Uterus (tissue), 4 donors: ENCODE data around the gene FZD4. TPM values are rescaled to one million over a fixed set of nuclear protein-coding genes. Genes with fewer than 3 reads are reported as not detected.
"Not testable (repeated sequence)": the region's sequence is repeated elsewhere in the genome, so short reads cannot be mapped to it uniquely, and the experiment has no call there.

Source experiments
- DNase-seq, 2 donors: peaks; one replicate each; pipeline ENCODE4 v3.0.0-alpha.2; 2019 to 2020
- H3K27ac ChIP-seq, 2 donors: fragments of 200-600 bp; sonication (generic); 1 replicate in 1 of 2; 2 replicates in 1 of 2; pipeline ENCODE4 v1.5.1; 2016 to 2018
- H3K27me3 ChIP-seq, 2 donors: fragments of 200-600 bp; sonication (generic); one replicate each; pipeline ENCODE4 v1.5.1; 2018 to 2019; ENCODE audit warnings: control low read depth in 1 of 2
- H3K36me3 ChIP-seq, 2 donors: fragments of 200-600 bp; sonication (generic); one replicate each; pipeline ENCODE4 v1.5.1; 2019; ENCODE audit warnings: control low read depth in 1 of 2
- H3K4me1 ChIP-seq, 2 donors: fragments of 200-600 bp; sonication (generic); one replicate each; pipeline ENCODE4 v1.5.1; 2018 to 2019; ENCODE audit warnings: control low read depth in 1 of 2
- H3K4me3 ChIP-seq, 2 donors: fragments of 200-600 bp; sonication (generic); 1 replicate in 1 of 2; 2 replicates in 1 of 2; pipeline ENCODE4 v1.5.1; 2018 to 2019; ENCODE audit warnings: mild to moderate bottlenecking in 1 of 2
- H3K9me3 ChIP-seq, 2 donors: fragments of 200-600 bp; sonication (generic); one replicate each; pipeline ENCODE4 v1.5.1; 2019; ENCODE audit warnings: control low read depth in 1 of 2
- POLR2A ChIP-seq, 2 donors: fragments of 450-650 bp; IDR thresholded peaks; one replicate each; pipeline ENCODE4 v1.6.1; 2016; ENCODE audit warnings: antibody characterized with exemption in 2 of 2, mild to moderate bottlenecking in 1 of 2, moderate library complexity in 1 of 2
- intact Hi-C: fragments of 100-400 bp; cut with DNase I; formaldehyde crosslinking; loops from one replicate; pipeline ENCODE4 v1.15.1; 2023; ENCODE audit warnings: low total_unique reads
- total RNA-seq, 4 donors: library from RNA; depleted of rRNA in 3 of 4; stranded (reverse); fragments of >200 nt in 3 of 4; gene quantifications; one replicate each; pipeline versions ENCODE4 v1.1.0 to v1.2.4, GENCODE V29; 2014 to 2023
- TF ChIP-seq, protein P1 (sequence below), 4 experiments: fragments of 200-600 bp in 2 of 4; fragments of 450-650 bp in 2 of 4; sonication (generic) in 2 of 4; IDR thresholded peaks; one replicate each; pipeline ENCODE4 v1.5.1; 2016 to 2019; ENCODE audit warnings: antibody characterized with exemption in 4 of 4, mild to moderate bottlenecking in 2 of 4, moderate library complexity in 1 of 4
- donor health status: DM: yes; HTN: yes; CAD: no.

FZD4 gene
- total RNA-seq, 4 donors from 2014 or later = 47.4 to 77.6 (median 49.4) TPM

DNA sequence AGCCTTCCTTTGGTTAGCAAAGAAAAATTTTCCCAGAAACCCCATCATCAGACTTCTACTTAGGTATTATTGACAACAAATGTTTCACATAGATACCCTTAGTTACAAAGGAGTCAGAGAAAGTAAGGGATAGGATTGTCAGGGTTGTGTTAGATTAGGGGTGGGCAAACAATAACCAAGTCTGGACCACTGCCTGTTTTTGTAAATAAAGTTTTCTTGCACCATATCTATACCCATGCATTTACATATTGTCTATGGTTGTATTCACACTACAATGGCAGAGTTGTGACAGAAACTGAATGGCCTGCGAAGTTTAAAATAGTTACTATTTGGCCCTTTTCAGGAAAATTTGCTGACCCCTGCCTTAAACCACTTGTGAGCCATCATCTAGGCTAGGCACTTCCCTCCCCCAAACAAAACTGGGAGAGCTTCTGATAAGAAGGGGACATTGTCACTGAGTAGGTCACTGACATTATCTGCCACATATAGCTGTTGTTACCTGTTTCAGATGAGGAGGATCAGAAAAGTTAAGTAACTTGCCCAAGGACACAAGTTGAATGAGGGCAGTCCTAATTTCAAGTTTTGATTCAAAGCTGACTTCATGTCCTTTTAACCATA lies 41.9 kb upstream of the FZD4 start:
- Histone ChIP-seq H3K4me1 (no peaks in the 10 kb centered on the region), H3K27me3 (no peaks in the 10 kb centered on the region), H3K27ac (no peak overlapping the region), H3K9me3 (no peaks in the 10 kb centered on the region), H3K36me3 (no peaks in the 10 kb centered on the region), H3K4me3 (no peak overlapping the region)
- no peak for DNase-seq
- TF ChIP-seq, protein P1, sequence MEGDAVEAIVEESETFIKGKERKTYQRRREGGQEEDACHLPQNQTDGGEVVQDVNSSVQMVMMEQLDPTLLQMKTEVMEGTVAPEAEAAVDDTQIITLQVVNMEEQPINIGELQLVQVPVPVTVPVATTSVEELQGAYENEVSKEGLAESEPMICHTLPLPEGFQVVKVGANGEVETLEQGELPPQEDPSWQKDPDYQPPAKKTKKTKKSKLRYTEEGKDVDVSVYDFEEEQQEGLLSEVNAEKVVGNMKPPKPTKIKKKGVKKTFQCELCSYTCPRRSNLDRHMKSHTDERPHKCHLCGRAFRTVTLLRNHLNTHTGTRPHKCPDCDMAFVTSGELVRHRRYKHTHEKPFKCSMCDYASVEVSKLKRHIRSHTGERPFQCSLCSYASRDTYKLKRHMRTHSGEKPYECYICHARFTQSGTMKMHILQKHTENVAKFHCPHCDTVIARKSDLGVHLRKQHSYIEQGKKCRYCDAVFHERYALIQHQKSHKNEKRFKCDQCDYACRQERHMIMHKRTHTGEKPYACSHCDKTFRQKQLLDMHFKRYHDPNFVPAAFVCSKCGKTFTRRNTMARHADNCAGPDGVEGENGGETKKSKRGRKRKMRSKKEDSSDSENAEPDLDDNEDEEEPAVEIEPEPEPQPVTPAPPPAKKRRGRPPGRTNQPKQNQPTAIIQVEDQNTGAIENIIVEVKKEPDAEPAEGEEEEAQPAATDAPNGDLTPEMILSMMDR (IDR thresholded peaks at IDR 0.05) = no peak
- TF ChIP-seq POLR2A (IDR thresholded peaks at IDR 0.05) = no peak
- intact Hi-C loops = no loop called here

DNA sequence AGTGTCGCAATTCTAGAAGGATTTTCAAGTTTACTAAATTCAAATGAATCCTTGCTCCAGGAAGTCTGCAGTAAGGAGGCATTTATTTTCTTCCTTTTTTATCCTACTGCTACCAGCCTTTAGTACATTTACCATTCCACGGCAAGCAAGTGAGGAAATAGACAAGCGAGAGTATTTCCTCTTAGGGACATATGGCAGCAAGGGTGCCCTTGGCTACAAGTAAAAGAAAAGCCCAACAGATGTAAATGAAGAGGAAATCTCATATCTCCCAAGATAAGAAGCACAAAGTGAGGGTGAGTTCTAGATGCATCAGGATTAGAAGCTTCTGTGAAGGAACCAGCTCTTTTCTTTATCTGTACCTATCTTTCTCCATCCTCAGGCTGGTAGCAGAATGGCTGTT lies 37.8 kb upstream of the FZD4 start:
- Histone ChIP-seq H3K4me3 (no peak overlapping the region), H3K4me1 (peaks cover 0 to 4% of the 10 kb centered on the region in 2 donors), H3K27ac (no peak overlapping the region), H3K9me3 (no peaks in the 10 kb centered on the region), H3K36me3 (no peaks in the 10 kb centered on the region), H3K27me3 (no peaks in the 10 kb centered on the region)
- no peak for DNase-seq
- intact Hi-C loops = no loop called here
- TF ChIP-seq, protein P1 (IDR thresholded peaks at IDR 0.05) = no peak
- no peak for TF ChIP-seq POLR2A (IDR thresholded peaks at IDR 0.05)

DNA sequence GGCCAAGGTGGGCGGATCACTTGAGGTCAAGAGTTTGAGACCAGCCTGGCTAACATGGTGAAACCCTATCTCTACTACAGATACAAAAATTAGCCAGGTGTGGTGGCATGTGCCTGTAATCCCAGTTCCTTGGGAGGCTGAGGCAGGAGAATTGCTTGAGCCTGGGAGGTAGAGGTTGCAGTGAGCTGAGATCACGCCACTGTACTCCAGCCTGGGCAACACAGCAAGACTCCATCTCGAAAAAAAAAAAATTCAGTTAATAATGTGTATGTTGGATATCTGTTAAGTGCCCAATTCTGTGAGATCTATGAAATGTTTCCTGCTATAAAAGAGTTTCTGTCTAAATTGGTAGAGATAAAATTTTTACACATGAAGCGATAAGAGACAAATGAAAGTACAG lies 37.1 kb upstream of the FZD4 start:
- intact Hi-C loops, H3K4me3 ChIP-seq, DNase-seq, H3K9me3 ChIP-seq, H3K27me3 ChIP-seq, H3K36me3 ChIP-seq, H3K27ac ChIP-seq, H3K4me1 ChIP-seq: not testable (repeated sequence)

DNA sequence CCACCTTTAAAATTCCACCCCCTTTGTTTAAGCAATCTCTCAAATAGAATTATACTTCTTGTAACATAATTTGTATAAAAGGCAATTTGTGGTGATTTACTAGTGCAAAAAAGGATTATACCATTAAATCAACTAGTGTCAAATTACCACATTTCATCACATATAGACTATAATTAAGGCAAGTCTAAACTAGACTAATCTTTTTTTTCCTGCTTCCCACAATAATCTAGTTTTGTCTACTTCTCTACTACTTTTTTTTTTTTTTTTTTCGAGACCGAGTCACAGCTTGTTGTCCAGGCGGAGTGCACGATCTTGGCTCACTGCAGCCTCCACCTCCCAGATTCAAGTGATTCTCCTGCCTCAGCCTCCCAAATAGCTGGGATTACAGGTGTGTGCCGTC lies 36.1 kb upstream of the FZD4 start:
- intact Hi-C loops = no loop called here
- Histone ChIP-seq H3K4me1 (peaks cover 0 to 4% of the 10 kb centered on the region in 2 donors), H3K4me3 (no peak overlapping the region), H3K27ac (no peak overlapping the region), H3K36me3 (no peaks in the 10 kb centered on the region), H3K27me3 (no peaks in the 10 kb centered on the region), H3K9me3 (no peaks in the 10 kb centered on the region)
- no peak for DNase-seq
- TF ChIP-seq, protein P1 (IDR thresholded peaks at IDR 0.05) = no peak
- no peak for TF ChIP-seq POLR2A (IDR thresholded peaks at IDR 0.05)

DNA sequence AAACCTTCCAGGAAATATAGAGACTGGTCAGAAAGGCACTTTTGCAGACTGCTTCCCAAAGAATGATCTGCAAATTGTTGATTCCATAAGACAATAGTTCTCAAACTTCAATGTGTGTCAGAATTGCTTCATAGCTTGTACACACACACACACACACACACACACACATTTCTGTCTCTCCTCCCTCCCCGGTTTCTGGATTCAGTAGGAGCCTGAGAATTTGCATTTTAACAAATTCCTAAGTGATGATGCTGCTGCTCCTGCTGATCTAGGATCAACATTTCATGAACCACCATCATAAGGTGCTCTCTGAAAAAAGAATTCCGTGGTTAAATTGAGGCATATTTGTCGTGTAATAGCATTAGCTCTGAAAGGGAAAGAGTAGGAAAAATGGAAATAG lies 35.3 kb upstream of the FZD4 start:
- TF ChIP-seq, protein P1 (IDR thresholded peaks at IDR 0.05) = no peak
- no peak for TF ChIP-seq POLR2A (IDR thresholded peaks at IDR 0.05)
- intact Hi-C loops = no loop called here
- no peak overlapping the region for H3K27ac ChIP-seq

DNA sequence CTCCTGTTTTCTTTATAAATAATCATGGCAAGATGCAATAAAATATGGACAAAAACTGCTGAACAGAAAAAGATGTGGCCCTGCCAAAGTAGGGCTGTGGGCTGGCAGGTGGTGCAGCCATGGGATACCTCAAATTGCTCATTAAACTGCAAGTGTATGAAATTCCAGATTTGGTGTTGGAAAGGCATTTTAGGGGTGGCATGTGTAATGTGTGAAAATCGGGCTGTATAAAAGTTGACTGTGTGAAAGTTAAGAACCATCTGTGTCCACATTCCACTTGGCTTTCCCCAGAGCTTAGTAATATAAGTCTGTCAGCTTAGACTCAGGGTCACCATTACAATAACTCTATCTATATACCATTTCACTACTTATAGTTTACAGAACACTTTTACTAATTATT lies 34.8 kb upstream of the FZD4 start:
- Histone ChIP-seq H3K36me3 (no peaks in the 10 kb centered on the region), H3K9me3 (no peaks in the 10 kb centered on the region), H3K4me3 (no peak overlapping the region), H3K27ac (no peak overlapping the region), H3K4me1 (peaks cover 0 to 4% of the 10 kb centered on the region in 2 donors), H3K27me3 (no peaks in the 10 kb centered on the region)
- DNase-seq = no peak
- intact Hi-C loops = no loop called here
- TF ChIP-seq POLR2A (IDR thresholded peaks at IDR 0.05) = no peak
- TF ChIP-seq, protein P1 (IDR thresholded peaks at IDR 0.05) = no peak

More for the DNA sequence above, 35.3 kb upstream of the FZD4 start:
- no peaks in the 10 kb centered on the region for H3K36me3 ChIP-seq
- DNase-seq = no peak
- H3K9me3 ChIP-seq = no peaks in the 10 kb centered on the region
- peaks cover 0 to 4% of the 10 kb centered on the region in 2 donors for H3K4me1 ChIP-seq
- H3K27me3 ChIP-seq = no peaks in the 10 kb centered on the region
- H3K4me3 ChIP-seq = no peak overlapping the region
